HL-60/S4 (cell line): ENCODE measurements around the gene TRIM3.

Source experiments
- in situ Hi-C: fragments of 300-500 bp; cut with MboI; formaldehyde crosslinking; loops from 2 replicates; pipeline ENCODE4 v1.14.3; 2022; ENCODE audit warnings: low sequenced_read_pairs

The TRIM3 gene

GRCh38 chr11:6404342-6405051 is 69.2 kb downstream of the TRIM3 start:
- in situ Hi-C loops, result no loop called here

DNA sequence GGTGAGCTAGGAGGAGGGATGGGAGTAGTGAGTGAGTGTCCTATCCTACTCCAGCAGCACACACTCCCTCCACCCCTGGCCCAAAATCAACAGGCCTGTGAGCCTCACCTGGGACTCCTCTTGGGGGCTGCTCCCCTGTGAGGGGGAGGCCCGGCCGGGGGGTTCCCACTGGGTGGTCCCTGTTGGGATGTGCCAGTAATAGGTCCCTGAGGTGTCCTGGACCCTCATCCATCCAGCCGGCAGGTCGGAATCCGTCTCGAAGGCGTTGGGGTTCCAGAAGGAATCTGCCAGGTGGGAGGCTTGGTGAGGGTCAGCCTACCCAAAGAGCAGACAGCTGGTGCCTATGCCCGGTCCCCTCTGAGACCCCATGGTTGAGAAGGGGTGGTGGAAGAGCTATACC is 70.2 kb downstream of the TRIM3 start:
- in situ Hi-C loops, result no loop called here

DNA sequence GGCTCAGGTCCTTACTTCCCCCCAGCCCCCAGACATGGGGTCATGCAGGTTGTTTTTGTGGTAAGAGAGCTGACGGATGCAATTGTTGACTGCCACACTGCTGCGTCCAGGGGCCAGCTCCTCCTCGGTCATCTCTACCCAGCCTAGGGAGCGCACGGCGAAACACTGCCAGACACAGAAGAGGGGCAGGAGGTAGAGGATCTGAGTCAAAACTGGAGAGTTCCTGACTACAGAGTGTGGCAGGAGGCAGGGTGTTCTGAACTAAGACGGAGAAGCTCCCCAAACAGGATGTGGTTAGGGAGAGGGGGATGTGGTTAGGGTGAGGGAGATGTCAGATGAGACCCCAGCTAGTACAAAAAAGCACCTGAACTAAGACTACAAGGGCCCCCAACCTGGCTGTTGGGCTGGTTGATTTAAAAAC is 71.2 kb downstream of the TRIM3 start:
- in situ Hi-C loops, result no loop called here

- in situ Hi-C loops, result no loop called here
Measured at GRCh38 chr11:6402061-6402470, 71.7 kb downstream of the TRIM3 start.

- in situ Hi-C loops, result no loop called here
Measured at GRCh38 chr11:6401464-6401863, 72.3 kb downstream of the TRIM3 start.

- in situ Hi-C loops, result no loop called here
Measured at GRCh38 chr11:6400431-6401345, 73.1 kb downstream of the TRIM3 start.
